ENCODE results near the gene NSUN2.
A peak's percentile ranks its signal among the peaks of the same experiment; 100 is the strongest.

NSUN2 gene

DNA sequence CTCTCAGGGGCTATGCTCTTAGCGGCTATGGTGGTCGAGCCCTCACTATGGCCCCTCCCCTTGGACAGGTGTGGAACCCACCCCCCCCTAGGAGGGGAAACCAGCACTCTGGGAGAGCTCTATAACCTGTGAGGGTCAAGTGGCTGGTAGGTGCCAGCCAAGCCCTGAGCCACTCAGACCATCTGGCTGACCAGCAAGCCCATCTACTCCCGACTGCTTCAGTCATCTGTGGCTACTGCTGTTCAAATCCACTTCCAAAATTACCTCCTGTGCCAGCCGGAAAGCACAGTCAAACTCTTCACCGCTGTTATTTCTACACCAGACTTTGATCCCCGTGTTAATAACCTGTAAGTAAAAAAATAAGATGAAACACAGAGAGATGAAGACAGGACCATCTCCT is 28.5 kb downstream of the NSUN2 start:
- no peak for DNase-seq (ENCODE audit: low spot score)

GRCh38 chr5:6603643-6604042 is 29.2 kb downstream of the NSUN2 start:
- DNase-seq (ENCODE audit: low spot score): no peak

- no peak for DNase-seq (ENCODE audit: low spot score)
Measured at GRCh38 chr5:6602441-6602840, 30.4 kb downstream of the NSUN2 start.

- DNase-seq (ENCODE audit: low spot score): no peak
Measured at GRCh38 chr5:6601816-6602215, 31.0 kb downstream of the NSUN2 start.

GRCh38 chr5:6601271-6601670 is 31.6 kb downstream of the NSUN2 start:
- no peak for DNase-seq (ENCODE audit: low spot score)

DNA sequence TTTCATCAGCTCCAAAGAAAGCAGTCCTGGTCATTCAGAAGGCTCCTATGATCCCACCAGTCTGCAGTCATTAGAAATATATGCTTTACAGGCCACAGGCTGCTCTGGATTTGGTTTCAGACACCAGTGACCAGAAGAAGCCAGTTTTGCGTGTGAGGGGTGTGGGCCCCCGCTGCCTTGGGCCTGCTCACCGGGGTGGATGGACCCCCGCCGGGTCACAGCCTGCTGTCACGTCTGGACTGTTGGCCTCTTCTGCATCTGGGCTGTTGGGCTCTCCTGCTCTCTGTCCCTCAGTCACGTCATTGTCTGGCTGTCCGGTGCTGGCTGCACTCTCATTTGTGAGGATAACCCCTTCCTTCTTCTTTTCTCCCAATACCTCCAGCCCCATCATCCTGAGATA is 33.1 kb downstream of the NSUN2 start:
- DNase-seq (ENCODE audit: low spot score): no peak

- DNase-seq (ENCODE audit: low spot score): no peak
Measured at GRCh38 chr5:6598351-6598900, 34.4 kb downstream of the NSUN2 start.

DNA sequence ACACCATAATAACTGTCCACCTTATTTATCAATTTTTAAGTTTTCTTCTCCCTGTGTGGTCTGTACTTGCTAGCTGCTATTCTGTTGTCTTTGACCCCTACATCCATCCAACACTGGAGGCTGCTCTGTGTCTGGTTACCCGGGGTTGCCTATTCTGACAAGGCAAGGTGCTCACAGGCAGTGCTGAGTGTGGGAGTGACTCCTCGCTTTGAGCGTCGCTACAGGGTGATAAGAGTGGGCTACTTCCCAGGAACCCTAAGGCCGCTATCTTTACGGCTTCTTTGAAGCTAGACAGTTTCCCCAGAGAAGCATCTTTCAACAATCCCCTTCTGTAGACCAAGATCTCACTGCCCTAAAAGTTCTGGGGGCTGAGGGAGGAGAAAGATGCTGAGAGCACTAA is 35.3 kb downstream of the NSUN2 start:
- DNase-seq (ENCODE audit: low spot score): no peak

- no peak for DNase-seq (ENCODE audit: low spot score)
Measured at GRCh38 chr5:6596388-6596787, 36.5 kb downstream of the NSUN2 start.

GRCh38 chr5:6595405-6595804 is 37.4 kb downstream of the NSUN2 start:
- no peak for DNase-seq (ENCODE audit: low spot score)

DNA sequence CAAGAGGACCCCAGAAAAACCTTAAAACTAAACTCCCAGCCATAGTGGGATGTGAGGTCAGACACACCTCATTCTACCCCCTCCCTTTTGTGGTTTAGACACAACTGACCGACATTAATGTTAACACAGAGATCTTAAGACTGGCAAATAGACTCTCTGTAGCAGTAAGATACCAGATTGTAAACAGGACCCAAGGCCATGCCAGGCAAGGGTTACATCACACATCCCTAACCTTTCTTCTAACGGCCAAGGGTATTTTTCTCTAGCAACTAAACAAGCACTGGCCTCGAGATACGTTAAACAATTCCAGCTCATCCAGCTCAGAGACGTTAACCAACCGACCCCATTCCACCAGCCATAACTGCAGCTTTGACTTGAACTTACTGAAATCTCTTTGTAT is 38.8 kb downstream of the NSUN2 start:
- no peak for DNase-seq (ENCODE audit: low spot score)

- no peak for DNase-seq (ENCODE audit: low spot score)
Measured at GRCh38 chr5:6593148-6594016, 39.5 kb downstream of the NSUN2 start.

GRCh38 chr5:6592601-6593000 is 40.2 kb downstream of the NSUN2 start:
- no peak for DNase-seq (ENCODE audit: low spot score)

- DNase-seq (ENCODE audit: low spot score): no peak
Measured at GRCh38 chr5:6591671-6592288, 41.1 kb downstream of the NSUN2 start.

DNA sequence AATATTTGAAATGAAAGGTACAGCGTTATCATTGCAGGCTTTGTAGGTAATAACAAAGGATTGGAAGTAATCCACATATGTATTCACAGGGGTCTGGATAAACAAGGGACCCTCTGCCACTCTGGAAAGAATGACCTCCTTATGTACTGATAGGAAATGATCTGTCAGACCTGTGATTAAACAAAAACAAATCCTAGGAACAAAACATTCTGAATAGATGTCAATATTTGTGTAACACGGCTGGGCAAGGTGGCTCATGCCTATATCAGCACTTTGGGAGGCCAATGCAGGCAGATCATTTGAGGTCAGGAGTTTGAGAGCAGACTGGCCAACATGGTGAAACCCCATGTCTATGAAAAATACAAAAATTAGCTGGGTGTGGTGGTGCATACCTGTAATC is 42.3 kb downstream of the NSUN2 start:
- no peak for DNase-seq (ENCODE audit: low spot score)

GRCh38 chr5:6587171-6587570 is 45.7 kb downstream of the NSUN2 start:
- DNase-seq (ENCODE audit: low spot score): peak; percentile 11

DNA sequence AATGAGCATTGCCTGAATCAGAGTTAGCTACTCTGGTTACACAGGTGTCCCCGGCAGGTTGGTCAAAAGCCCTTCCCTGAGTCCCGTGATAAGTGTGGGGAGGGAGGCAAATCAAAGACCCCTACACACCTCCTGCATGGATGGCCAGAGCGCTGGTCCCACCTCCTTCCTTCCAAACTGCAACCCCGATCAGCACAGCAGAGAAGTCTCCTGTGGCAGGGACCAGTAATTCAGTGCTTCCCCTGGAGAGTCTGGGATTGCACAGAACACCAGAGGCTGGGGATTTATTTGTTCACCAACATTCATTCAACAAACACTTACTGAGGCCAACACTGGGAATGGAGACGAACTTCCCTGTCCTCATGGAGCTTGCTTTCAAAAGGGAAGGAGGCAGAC is 46.2 kb downstream of the NSUN2 start:
- DNase-seq (ENCODE audit: low spot score): peak; percentile 16

DNA sequence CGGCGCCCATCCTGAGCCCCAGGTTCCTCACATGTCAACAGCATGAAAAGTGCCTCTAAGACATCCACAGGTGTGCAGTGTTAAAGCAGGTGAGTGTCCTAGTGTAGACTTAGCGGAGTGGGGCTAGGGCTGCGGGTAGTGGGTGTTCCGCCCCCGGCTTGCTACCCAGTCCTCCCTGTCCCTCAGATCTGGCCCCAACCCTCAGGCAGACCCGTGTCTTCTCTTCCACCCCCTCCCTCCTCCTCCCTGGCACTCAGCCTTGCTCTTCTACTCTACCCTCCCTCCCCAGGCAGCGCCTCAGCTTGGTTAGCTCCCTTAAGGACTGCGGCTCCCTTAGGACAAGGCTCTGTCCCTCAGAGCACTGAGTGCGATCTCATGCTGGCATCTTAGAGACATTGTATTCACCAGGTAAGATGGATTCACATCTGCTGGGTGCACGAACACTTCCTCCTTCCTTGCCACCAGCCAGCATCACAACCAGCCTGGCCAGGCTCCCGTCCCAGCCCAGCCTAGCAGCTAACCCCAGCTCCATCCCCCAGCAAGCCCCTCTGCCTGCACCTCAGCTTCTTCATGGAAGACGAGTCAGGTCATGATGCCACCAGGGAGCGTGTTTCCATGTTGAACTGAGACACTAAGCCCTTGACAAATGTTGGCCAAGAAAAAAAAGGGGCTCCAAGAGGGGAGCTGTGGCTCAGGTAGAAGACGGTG is 46.8 kb downstream of the NSUN2 start:
- DNase-seq (ENCODE audit: low spot score): no peak

GRCh38 chr5:6585168-6585567 is 47.7 kb downstream of the NSUN2 start:
- DNase-seq (ENCODE audit: low spot score): no peak

- no peak for DNase-seq (ENCODE audit: low spot score)
Measured at GRCh38 chr5:6584727-6585126, 48.1 kb downstream of the NSUN2 start.

- DNase-seq (ENCODE audit: low spot score): no peak
Measured at GRCh38 chr5:6584101-6584645, 48.7 kb downstream of the NSUN2 start.

GRCh38 chr5:6583049-6583880 is 49.6 kb downstream of the NSUN2 start:
- peak; percentile 72 for DNase-seq (ENCODE audit: low spot score)

Measured in ecto neural progenitor cell (in vitro differentiated cells).